IPS-18c (cell line): Measurements from ENCODE around the gene KLF6.
A peak's percentile ranks its signal among the peaks of the same experiment; 100 is the strongest.

Source experiments
- H3K4me3 ChIP-seq: 2 replicates; pipeline ENCODE4 v1.7.0; 2013; ENCODE audit warnings: low read depth, mild to moderate bottlenecking, low read length, moderate library complexity; ENCODE audit not compliant: insufficient read depth
- H3K9me3 ChIP-seq: one replicate; pipeline ENCODE4 v1.6.1; 2013; ENCODE audit warnings: mild to moderate bottlenecking, low read length, moderate library complexity; ENCODE audit not compliant: control insufficient read depth, insufficient read depth

KLF6 gene

GRCh38 chr10:3784510-3785250 is at the start of gene KLF6:
TSS of gene KLF6 (minus strand) at chr10:3785209. CDS start at chr10:3785014, 195 bp downstream.
- Histone ChIP-seq H3K9me3 (no peaks in the 10 kb centered on the region), H3K4me3 (peak within 1 kb of the TSS; percentile 85)

DNA sequence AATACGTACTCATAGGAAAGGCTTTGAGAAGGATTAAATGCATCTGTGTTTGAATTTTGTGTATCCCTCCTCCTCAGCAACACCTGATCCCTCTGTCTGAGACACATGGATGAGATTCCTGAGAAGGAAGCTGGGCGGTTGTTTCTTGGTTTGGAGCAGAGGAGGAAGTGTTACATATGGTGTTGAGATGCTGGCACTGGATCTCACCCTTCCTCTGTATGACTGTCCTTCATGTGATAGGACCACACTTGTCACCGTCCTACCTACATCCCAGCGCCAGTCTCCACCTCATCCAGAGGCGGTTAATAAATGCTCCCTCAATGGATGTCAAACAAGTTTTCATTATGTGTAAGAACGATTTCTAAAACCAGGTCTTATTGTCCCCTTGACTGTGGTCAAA is 49.4 kb upstream of the KLF6 start:
- no peak overlapping the region for H3K4me3 ChIP-seq
- no peaks in the 10 kb centered on the region for H3K9me3 ChIP-seq

DNA sequence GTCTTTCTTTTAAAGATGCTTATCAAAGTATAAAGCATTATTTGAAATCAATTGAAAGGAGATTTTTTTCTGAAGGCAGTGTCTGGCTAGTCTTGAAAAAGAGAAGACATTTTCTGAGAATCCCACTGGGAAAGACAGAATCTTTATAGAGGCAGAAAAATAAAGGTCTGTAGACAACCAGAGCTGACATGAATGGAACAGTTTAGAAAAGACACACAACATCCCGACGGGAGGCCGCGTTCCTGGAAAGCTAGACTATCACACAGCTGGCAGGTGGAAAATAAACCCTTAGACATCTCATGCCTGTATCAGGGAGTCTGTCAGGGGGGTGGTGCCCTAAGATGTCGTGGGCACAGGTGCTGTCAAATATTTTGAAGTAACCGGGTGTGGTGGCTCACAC is 48.0 kb upstream of the KLF6 start:
- Histone ChIP-seq H3K9me3 (no peaks in the 10 kb centered on the region), H3K4me3 (no peak overlapping the region)

DNA sequence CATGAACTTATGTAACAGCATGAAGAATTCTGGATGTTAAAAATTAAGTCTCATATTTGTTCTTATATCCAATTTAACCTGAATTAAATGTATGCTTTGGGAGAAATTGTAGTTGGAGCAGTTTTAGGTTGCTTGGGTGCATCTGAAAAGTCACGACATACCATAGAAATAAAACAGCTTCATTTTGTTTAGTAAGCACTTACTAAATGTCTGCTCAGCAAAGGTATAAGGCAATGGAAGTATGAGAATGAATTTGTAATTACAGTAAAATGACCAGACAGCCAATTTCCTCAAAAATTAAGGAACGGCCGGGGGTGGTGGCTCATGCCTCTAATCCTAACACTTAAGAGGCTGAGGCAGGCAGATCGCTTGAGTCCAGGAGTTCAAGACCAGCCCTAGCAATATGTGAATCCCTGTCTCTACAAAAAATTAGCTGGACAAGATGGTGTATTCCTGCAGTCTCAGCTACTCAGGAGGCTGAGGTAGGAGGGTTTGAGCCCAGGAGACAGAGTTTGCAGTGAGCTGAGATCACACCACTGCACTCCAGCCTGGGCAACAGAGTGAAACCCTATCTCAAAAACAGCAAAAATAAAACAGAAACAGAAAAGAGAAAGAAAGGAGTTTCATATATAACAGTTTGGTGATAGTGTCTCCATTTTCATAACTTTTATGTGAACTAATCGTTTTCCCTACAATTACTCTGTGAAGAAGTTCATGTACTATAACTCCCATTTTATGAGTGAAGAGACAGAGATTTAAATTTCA is 47.2 kb upstream of the KLF6 start:
- Histone ChIP-seq H3K4me3 (no peak overlapping the region), H3K9me3 (no peaks in the 10 kb centered on the region)

GRCh38 chr10:3831608-3832007 is 46.6 kb upstream of the KLF6 start:
- H3K4me3 ChIP-seq = no peak overlapping the region
- no peaks in the 10 kb centered on the region for H3K9me3 ChIP-seq

DNA sequence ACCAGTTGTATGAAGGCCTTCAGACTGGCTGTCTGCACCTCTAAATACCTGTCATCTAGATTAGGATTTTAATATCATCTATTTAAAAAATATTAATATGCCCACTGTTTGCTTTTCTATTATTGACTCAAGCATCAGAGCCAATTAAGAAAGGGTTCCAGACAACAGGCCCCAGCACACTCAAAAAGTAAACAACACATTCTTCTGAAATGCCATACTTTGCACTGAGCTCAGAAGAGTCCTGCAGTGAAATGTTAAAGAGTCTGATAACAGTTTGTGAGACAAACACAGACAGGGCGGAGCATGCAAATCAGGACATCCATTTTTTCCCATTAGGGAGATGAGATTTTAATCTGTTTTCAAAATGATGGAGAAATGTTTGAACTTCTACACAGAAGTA is 45.9 kb upstream of the KLF6 start:
- Histone ChIP-seq H3K9me3 (no peaks in the 10 kb centered on the region), H3K4me3 (no peak overlapping the region)

GRCh38 chr10:3829156-3830050 is 44.4 kb upstream of the KLF6 start:
- H3K4me3 ChIP-seq = no peak overlapping the region
- no peaks in the 10 kb centered on the region for H3K9me3 ChIP-seq

GRCh38 chr10:3828404-3829155 is 43.6 kb upstream of the KLF6 start:
- Histone ChIP-seq H3K4me3 (no peak overlapping the region), H3K9me3 (no peaks in the 10 kb centered on the region)

GRCh38 chr10:3827768-3828403 is 42.9 kb upstream of the KLF6 start:
- Histone ChIP-seq H3K4me3 (no peak overlapping the region), H3K9me3 (no peaks in the 10 kb centered on the region)

GRCh38 chr10:3827266-3827665 is 42.3 kb upstream of the KLF6 start:
- no peak overlapping the region; the same call in 1 of the 2 replicates for H3K4me3 ChIP-seq
- no peaks in the 10 kb centered on the region for H3K9me3 ChIP-seq

DNA sequence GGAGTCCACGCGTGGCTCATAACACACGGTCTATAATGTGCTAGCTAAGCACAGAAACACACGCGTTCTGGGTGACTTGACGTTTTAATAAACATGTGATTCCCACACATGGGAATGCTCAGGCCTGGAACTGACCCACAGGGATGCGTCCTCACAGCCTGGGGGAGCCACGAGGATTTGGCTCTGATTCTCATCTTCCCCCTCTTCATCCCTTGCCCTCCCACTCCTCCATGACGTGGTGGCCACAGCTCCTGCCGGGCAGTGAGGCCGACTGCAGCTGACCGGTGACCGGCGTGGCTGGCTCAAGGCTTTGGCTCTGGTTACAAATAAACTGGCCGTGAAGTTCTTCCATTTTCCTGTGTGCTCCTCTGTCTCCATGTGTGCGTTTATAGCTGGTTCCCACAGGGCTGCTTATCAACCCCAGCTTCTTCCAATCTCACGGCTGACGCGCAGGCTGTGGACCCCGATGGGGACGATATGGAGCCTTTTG is 40.9 kb upstream of the KLF6 start:
- Histone ChIP-seq H3K4me3 (no peak overlapping the region), H3K9me3 (peaks cover 3% of the 10 kb centered on the region)

DNA sequence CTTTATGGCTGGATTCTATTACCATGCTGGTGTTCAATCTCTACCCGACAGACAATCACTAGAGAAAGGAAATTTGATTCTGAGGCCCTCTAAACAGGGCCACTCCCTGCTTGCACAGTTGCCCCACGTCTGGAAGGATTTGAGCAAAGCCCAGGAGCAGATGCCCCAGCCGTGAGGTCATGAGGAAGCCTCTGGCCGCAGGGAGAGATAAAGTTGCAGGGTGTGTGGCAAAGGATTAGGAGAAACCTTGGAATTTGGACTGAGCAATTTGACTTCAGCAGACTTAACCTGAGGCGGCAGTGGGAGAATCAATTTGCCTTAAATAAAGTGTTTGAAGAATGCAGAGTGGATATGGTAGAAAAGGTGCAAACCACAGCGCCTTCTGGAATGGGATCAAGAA is 40.2 kb upstream of the KLF6 start:
- Histone ChIP-seq H3K9me3 (peaks cover 3% of the 10 kb centered on the region), H3K4me3 (no peak overlapping the region)

DNA sequence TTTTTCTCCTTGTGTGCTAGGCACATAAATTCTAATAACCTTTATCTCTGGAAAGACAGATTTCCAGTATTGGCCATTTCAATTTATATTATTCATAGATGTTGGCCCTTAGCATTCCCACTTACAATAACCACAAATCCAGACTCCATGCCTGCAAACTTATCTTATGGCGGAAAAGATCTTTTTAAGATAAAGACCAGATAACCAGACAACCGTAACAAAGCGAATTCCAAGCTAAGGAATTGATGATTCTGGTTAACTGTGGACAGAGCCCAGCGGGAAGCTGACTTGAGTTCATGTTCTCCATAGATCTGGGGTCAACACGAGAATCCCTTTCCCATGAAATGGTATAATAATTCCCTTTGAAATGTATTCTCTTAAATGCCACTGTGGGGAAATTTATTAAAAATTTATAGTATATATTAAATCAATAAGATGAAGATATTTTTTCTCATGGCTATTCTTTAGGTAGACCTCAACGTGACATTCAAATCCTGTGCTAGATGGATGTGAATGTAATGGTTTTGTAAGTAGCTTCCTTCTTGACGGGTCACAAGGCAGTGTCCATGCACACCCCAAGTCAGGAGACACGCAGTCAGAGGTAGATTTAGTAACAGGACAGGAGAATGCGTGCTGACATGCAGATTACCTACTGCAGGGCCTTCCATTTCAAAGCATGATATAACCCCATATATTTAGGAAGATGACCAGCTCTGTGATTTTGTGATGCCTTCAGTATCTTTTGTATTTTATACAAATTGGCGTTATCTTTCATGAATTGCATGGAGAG is 37.7 kb upstream of the KLF6 start:
- Histone ChIP-seq H3K4me3 (no peak overlapping the region), H3K9me3 (peaks cover 3% of the 10 kb centered on the region)

DNA sequence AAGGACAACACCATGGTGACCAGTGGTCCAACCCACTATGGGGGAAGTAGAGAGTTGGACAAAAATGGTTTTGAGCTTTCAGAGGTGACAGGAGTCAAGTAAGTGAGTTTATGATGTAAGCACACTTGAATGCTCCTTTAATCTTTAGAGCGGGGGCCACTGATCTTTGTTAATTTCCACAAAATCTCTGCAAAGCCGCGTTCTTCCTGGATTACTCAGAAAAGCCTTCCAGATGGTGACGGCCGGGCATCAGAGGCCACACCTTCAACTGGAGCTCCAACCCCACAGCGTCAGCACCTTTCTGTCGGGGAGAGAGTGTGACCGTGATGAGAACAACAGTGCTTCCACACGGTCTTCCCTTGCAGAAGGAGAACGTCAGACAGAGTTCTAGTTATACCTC is 35.2 kb upstream of the KLF6 start:
- Histone ChIP-seq H3K9me3 (peaks cover 3% of the 10 kb centered on the region), H3K4me3 (no peak overlapping the region)

DNA sequence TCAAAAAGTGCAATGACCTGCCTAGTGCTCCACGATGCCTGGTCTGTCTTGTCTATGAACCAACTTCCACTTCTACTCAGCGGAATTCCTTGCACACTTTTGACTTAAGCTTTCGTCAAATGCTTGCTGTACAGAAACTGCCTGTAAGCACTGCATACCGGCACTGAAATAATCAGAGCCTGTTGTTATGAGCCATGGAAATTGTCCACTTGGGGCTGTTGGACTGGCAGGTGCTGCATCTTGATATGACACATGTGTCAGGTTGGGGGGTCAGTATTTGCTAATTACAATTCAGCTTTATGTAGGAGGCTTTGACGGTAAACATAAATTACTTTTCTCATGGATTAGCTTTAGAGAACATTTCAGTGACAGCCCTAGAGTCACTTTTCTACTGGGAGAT is 32.0 kb upstream of the KLF6 start:
- peaks cover 3% of the 10 kb centered on the region for H3K9me3 ChIP-seq
- H3K4me3 ChIP-seq = no peak overlapping the region

DNA sequence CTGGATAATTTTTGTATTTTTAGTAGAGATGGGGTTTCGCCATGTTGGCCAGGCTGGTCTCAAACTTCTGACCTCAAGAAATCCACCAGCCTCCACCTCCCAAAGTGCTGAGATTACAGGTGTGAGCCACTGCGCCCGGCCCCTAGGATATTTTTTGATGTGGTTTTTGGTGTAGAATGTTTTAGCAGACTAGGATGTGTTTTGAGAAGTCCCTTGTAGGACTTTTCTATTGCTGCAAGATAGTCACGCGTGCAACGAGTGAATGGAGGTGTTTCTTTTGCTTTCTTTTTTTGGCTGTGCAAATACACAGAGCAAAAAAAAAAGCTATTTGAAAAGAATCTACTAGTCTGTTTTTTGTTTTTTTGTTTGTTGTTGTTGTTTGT is 29.8 kb upstream of the KLF6 start:
- H3K9me3 ChIP-seq = no peaks in the 10 kb centered on the region

More for the DNA sequence above, 29.8 kb upstream of the KLF6 start:
- no peak overlapping the region for H3K4me3 ChIP-seq
